ENCODE results near the gene DOCK11. TPM values are rescaled to one million over a fixed set of nuclear protein-coding genes. Genes with fewer than 3 reads are reported as not detected.

Gene DOCK11
- polyA plus RNA-seq, 4 donors: 15.3 to 89.2 (median 26.5) TPM

- DNase-seq (ENCODE audit: low read depth in 4 of 4, low spot score in 3 of 4): no peak
Measured at GRCh38 chrX:118499295-118499694, 3.7 kb downstream of the DOCK11 start.

GRCh38 chrX:118502161-118502789, 6.7 kb downstream of the DOCK11 start:
- no peak for DNase-seq (ENCODE audit: low read depth in 4 of 4, low spot score in 3 of 4)

GRCh38 chrX:118503260-118504041, 7.8 kb downstream of the DOCK11 start:
- DNase-seq (ENCODE audit: low read depth in 4 of 4, low spot score in 3 of 4): no peak

DNA sequence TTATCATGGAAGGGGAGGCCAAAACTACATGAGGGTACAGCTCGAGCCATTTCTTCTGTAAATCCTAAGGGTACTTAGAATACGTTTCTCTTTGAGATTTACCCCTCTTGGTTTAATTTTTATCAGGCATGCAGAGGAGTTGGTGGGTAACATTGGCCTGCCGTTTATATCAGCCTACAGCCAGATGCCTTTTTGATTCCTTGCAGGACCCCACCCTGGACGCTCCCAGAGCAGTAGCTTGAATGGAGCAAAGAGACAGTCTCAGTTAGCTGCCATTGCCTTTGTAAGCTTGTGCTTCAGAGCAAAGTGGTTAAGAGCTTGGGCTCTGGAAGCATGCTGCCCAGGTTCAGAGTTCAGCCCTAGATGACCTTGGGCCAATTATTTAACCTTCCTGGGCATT, 9.0 kb downstream of the DOCK11 start:
- no peak for DNase-seq (ENCODE audit: low read depth in 4 of 4, low spot score in 3 of 4)

- no peak for DNase-seq (ENCODE audit: low read depth in 4 of 4, low spot score in 3 of 4)
Measured at GRCh38 chrX:118506805-118507480, 11.3 kb downstream of the DOCK11 start.

DNA sequence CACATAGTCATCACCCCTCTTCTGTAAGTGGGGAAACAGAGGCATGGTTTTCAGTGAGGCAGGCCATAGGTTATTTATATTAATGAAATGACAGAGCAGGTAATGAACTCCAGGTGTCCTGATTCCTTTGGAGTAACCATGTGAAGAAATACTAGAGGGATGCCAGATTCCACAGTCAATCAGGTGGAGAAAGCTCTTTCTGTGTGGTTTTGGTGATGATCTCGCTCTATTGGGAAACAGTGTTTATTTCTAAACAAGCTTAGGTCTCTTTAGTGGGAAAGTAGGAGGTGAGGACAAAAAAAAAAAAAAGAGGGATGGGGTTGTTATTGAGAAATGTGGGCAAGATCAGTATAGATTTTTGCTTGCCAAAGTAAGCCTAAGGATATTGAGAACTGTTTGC, 12.2 kb downstream of the DOCK11 start:
- no peak for DNase-seq (ENCODE audit: low read depth in 4 of 4, low spot score in 3 of 4)

GRCh38 chrX:118508221-118508620, 12.6 kb downstream of the DOCK11 start:
- DNase-seq (ENCODE audit: low read depth in 4 of 4, low spot score in 3 of 4): no peak

DNA sequence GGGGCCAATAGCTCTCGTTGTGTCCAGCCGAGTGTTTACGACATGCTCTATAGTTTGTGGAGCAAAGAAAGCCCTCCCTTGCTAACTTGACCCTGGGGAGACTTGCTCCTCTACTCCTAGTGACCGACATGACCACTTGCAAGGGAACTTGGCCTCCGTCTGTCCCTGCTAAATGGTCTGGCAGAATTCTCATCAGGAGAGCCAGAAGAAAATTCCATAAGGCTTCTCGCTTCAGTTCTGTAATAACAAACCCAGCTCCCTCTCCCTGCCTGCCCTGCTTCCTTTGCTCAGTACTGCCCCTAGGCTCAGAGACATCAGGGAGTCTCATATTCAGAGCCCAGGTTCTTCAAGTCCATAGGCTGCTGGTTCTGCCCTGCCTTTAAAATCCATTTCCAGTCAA, 13.0 kb downstream of the DOCK11 start:
- no peak for DNase-seq (ENCODE audit: low read depth in 4 of 4, low spot score in 3 of 4)

DNA sequence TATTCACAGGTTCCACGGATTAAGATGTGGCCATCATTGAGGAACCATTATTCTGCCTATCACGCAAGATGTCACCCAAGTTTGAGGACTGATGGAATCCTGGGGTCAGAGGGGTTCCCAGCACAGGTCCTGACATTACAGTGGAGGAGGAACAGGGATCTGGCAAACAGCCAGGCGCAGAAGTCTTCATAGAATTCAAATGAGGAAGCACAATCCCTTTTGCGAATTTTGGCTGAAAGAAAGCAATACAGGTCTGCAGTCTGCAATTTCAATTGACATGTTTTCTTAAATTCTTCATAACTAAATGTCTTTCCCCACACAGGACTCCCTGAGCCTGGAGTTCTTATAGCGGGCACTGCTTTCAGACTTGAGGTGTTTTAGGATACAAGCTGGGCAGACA, 14.5 kb downstream of the DOCK11 start:
- DNase-seq (ENCODE audit: low read depth in 4 of 4, low spot score in 3 of 4): no peak

- DNase-seq (ENCODE audit: low read depth in 4 of 4, low spot score in 3 of 4): no peak
Measured at GRCh38 chrX:118513120-118513898, 17.7 kb downstream of the DOCK11 start.

DNA sequence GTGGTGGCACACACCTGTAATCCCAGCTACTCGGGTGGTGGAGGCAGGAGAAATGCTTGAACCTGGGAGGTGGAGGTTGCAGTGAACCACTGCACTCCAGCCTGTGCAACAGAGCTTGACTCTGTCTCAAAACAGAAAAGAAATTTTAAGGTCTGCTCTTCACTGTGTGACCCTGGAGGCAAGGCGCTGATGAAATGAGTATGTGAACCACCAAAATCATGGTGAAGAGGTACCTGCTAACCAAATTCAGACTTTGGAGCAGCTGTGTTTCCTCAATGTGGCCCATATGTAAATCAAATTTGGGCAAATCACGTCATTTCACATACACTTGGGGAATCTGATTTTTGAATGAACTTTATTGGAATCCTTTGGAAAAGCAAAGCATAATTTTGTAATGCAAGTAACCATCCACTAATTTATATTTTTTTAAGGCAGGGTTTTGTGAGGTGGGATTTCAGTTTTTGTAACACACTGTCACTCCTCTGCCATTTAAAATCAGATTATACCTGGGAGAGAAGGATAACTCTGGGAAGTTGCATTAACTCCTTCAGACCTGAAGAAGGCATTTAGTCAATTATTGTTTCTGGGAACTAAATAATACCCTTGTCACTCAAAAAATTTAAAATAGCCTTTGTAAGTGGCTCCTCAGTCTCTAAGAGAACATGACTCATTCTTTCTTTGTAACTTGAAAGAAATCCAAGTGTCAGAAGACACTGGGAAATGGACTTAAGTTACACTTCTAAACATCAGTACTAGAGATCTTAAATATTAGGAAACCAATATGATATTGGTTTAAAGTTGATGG, 24.0 kb downstream of the DOCK11 start:
- no peak for DNase-seq (ENCODE audit: low read depth in 4 of 4, low spot score in 3 of 4)

DNA sequence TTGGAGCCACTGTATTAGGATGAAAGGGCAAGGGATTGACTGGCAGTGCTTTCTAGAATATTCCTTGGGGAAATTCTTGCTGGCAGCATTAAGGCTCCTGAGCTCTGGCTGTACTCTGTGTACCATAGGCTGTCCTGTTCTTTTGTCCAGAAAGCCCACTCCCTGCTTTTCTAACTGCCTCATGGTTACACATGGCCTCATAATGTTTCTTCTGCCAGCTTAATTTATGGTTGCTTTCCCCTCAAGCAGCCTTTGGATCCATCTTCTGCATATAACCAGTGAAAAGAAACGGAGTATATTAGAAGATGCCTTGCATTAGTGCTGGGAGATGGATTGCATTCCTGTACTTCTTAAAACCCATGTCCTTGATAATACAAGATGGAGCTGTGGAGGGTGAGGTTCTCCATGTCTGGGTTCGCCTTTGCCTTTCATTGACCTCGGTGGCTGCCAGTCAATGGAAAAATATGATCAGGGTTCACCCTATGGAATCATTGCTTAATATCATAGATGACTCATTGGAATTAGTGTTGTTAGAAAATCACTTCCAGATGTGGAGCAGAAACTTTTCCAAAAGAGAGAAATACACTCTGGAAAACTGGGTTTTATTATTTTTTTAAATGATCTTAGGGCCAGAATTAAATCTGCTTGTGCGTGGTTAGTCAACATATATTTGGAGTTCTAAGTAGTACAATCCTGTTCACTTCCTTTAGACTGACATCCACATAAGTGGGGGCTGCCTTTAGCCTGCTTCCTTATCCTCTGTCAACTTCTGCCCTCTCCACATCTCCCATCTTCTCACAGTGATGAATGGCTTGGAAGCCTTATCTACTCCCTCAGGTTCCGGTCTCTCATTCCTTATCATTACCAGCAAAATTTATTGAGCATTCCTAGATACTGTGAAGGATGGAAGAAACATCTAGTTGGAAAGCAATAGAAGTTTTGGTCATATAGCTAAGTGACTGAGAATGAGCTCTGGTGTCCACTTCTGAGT, 24.9 kb downstream of the DOCK11 start:
- DNase-seq (ENCODE audit: low read depth in 4 of 4, low spot score in 3 of 4): no peak

DNA sequence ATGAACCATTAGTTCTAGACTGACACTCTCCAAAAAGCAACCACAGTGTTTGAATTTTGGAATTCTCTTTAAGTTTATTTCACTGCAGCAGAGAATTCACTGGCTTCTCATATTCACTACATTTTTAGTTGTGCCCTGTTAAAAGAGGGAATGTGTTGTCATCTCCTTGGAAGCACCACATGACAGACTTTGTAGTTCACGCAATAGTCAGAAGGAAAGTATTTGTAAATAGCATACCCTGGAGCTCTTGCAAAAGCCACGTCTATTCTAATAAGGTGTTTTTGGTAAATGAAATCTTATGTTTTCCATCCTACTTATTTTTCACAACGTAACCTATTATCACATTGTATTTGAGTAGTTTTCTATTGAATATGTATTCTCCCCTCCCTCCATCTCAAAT, 25.8 kb downstream of the DOCK11 start:
- no peak for DNase-seq (ENCODE audit: low read depth in 4 of 4, low spot score in 3 of 4)

- no peak for DNase-seq (ENCODE audit: low read depth in 4 of 4, low spot score in 3 of 4)
Measured at GRCh38 chrX:118522230-118522926, 26.8 kb downstream of the DOCK11 start.

- DNase-seq (ENCODE audit: low read depth in 4 of 4, low spot score in 3 of 4): no peak
Measured at GRCh38 chrX:118523920-118524319, 28.3 kb downstream of the DOCK11 start.

GRCh38 chrX:118524344-118524743, 28.7 kb downstream of the DOCK11 start:
- DNase-seq (ENCODE audit: low read depth in 4 of 4, low spot score in 3 of 4): no peak

DNA sequence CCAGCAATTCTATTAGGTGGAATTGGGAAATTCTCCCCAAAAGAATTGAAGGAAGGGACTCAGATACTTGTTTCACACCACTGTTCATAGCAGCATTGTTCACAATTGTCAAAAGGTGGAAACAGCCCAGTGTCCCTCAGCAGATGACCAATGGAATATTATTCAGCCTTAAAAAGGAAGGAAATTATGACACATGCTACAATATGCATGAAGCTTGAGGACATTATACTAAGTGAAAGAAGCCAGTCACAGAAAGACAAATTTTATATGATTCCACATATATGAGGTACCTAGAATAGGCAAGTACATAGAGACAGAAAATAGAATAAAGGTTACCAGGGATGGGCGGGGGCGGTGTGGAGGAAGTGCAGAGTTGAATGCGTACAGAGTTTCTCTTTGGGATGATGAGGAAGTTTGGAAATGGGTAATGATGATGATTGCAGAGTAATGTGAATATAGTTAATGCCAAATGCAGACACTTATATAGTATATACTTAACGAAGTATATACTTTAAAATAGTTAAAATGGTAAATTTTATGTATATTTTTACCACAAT, 29.6 kb downstream of the DOCK11 start:
- no peak for DNase-seq (ENCODE audit: low read depth in 4 of 4, low spot score in 3 of 4)

- no peak for DNase-seq (ENCODE audit: low read depth in 4 of 4, low spot score in 3 of 4)
Measured at GRCh38 chrX:118526149-118526548, 30.5 kb downstream of the DOCK11 start.

Data from left renal pelvis (tissue), 4 donors.